Stimulated activated CD4-positive, alpha-beta T cell treated with anti-CD3 and anti-CD28 coated beads, Interleukin-2, amount 100 ng/mL, for 24 hours (primary cell): ENCODE results near the gene ABL1.

Experiments used
- DNase-seq, 2 donors: peaks; one replicate each; pipeline ENCODE4 v3.0.0-alpha.2; 2020

ABL1 gene

DNA sequence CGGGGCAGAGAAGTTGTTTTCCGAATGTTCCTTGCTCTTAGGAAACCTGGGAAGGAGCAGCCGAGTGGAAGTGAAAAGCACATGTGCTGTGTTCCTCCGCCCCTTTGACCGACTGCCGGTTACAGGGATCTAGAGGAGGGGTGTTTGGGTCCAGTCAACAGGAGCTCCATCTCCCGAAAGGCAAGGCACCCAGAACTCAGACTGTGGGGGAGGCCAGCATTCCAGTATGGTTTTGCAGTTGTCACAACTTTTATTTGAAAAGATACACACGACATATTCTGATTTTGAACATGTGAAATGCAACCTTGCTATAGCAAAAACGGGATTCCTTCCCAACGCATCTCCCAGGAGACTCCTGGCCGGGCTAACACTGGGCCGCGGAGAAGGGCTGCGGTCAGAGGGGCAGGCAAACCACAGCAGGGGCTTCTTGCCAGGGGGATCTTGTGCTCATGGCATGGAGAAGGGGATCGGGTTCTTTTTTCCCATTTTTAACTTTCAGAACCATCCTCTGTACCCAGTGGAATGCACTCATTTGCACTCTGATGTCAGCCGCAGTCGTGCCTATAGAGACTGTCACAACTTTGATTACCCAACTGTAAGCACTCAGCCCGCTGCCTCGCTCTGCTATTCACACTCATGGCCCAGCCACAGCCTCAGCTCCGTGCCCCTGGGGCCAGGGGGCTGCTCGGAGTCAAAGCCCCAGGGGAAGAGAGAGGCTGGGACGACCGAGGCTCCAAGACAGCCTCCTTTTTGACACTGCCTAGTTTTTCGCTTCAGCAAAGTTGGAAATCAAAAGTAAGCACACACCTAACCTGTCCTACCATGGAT is 57.6 kb downstream of the ABL1 start:
- DNase-seq: no peak

DNA sequence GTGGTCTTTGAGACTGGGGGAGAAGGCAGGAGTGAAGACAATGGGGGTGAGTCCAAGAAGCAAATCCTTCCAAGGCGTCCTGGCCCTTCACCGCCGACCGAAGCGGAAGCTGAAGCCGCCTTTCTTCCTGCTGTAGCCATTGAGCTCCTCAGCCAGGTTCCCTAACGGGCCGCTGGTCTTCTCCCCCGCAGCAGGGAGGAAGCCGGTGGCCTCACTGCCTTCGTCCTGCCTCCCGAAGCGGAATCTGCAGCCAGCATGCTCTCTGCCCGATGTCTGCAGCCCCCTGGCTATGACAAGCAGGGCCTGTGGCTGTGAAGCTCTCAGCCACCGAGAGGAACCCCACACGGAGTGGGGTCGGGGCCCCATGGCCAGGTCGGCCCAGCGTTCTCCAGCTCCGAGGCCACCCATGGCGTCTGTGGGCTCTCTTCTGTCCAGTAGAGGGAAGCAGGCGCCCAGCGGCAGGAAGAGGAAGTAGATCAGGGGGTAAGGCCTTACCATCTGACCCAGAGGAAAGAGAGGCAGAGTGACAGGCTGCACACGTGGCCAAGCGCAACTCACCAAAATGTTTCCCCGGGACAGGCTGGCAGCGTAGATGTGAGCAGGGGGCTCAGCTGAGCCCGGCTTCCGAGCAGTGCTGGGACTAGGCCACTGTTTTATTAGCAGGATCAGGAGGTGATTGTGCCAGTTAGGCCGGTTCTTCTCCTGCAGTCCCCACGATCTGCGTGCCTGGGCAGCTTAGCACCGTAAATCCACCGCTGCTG is 58.5 kb downstream of the ABL1 start:
- no peak for DNase-seq

DNA sequence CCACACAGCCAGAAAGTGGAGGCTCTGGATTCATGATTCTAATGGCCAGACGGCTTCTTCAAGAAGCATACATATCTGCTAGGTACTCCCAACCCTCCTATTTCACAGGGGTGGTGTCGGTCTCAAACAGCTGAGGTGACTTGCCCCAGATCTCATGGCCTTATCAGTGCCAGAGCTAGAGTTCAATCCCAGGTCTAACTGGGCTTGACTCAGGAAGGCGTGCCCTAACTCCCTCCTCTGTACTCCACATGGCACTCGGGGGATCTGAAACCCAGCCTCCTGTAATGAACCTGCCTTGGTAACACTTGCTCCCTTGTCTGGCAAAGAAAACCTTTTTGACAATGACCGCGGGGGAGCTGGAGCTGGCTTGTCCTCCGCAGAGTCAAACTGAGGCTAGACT is 59.5 kb downstream of the ABL1 start:
- DNase-seq: no peak

DNA sequence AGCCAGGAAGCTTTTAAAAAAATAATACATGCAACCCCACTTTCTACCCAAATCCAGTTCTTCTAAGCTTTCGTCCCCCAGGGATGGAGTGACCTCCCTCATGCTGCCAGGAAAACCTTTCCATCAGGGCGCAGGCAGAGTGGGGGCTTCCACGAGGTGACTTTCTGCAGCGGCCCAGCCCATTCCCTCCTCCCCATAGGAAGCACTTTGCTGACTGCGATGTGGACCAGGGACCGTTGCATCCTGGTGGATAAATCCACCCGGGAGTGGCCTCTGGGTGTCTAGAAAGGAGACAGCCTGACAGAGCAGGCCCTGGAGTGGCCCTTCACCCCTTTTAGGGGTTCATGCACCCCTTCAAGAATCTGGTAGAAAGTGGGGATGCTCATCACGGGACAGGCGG is 60.0 kb downstream of the ABL1 start:
- DNase-seq: no peak

DNA sequence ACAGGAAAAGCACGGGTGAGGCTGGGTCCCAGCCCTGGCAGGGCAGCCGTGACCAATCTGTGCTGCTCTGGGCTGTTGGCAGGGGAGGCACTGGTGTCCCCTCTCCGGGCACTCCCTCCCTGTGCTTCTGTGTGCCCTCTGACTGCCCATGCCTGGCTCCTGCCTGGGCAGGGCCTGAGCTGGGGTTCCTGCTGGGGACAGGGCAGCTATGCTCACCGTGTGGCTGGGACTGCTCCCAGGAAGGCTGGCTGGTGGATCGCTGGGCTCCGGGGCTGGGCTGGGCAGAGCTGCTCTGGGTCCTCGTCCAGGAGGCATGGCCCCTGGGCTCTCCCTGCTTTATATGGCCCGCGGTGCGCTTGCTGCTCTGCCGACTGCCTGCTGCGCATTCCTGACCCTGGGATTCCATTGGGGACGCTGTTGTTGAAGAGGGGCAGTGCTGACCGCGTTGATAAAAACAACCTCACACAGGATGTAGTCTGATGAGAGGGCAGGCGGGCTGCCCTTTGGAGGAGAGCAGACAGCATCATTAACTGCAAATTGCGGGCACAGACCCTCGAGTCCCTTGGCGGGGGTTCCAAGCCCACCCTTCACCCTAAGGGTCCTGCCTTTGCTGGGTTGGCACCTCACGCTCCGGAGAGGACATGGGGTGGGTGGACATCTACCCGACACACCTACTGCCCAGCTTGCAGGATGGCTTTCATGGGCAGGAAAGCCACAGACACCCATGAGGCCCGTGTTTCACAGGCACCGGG is 60.6 kb downstream of the ABL1 start:
- no peak for DNase-seq

DNA sequence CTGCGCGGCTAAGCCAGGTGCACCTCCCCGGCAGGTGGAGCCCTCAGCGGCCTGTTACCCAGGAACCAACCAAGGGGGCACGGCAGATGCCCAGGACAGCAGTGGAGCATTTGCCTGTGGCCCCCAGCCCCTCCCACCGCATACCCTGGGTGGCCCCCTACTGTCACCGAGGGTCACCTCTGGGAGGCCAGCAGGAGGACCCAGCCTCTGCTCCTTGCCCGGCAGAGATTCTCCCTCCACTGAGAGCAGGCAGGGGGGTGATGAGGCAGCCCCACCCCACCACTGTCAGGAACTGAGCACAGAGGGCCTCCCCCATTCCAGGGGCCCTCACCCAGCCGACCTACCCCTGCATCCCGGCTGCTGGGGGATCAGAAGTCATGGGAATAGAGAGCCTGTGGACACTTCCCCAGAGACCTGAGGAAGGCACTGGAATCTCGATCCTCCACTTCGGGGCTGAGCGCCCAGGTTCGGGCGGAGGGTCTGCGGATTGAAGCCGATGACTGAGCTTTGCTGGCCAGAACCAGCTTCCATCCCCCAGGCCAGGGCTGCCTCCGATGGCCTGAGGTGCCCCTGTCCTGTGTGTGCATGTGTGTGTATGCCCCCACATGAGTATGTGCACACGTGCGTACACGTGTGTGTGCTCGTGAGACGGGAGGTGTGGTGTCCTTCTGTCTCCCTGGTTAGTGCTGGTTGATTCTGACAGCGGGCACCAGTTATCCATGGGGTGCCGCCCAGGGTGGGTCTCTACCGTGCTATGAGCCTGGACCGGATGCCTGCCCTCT is 61.4 kb downstream of the ABL1 start, which contains the start of gene QRFP:
TSS of gene QRFP (minus strand) at position 580 of the 782 bp plus-strand sequence. CDS start 2,974 bp downstream, outside the sequence.
- no peak for DNase-seq

DNA sequence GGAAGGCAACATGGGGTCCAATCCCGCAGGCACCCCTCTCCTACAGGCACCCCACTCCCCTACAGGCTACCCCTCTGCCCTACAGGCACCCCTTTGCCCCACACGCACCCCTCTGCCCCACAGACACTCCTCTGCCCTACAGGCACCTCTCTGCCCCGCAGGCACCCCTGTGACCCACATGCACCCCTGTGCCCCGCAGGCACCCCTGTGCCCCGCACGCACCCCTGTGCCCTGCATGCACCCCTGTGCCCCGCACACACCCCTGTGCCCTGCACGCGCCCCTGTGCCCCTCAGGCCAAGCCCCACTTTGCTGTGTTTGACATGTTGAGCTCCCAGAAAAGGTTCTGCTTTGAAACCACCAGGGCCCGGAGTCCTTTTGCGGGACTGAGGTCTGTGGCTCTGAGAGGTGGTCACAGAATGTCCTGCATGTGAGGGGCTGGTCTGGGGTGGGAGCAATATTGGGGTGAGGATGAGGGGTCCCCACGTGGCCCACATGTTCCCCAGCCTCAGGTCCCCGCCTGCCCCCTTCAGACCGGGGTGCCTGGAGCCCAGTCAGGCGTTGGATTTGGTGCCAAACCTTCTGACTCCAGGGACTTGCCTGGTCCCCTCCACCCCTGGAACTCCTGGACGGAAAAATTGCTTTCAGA is 62.2 kb downstream of the ABL1 start:
- DNase-seq: no peak

DNA sequence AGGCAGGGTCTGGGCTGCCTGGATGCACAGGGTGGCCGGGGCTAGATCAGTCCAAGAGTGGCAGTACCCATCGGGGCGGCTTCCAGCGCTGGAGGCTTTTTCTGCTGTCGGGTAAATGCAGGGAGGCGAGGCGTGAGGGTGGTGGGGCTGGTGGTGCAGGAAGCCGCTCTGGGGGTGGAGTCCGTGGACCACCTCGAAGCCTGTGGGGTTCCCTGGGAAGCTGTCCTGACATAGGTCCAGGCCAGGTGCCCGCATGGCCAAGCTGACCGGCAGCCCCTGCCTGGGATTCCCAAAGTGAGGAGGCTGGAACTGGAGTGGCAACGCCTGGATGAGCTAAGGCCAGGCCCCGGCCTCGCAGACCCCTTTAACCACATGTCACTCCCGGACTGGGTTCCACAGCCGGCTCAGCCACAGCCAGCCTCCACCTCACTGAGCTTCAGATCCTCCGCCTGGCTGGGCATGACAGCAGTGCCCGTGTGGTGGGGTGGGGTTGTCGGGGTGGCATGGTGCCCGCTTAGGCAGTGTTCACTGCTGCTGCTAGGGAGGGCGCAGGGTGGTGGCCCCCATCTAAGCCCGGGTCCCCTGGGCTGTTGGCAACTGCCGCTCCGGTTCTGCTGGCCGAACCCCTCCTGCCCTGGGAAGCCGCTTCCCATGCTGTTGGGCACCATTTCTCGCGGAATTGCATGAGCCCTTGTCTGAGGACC is 62.9 kb downstream of the ABL1 start:
- DNase-seq: no peak

DNA sequence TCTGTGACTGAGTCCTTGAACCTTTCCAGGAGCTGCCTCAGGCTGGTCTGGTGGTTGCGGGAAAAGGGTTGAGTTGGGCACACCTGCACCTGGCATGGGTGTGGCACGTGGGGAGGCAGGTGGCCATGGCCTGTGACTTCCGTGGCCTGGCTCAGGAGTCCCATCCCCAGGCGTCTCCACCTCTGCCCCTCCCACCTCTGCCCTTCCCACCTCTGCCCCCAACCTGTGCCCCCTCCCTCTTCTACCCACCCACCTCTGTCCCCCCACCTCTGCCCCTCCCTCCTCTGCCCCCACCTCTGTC is 63.4 kb downstream of the ABL1 start:
- DNase-seq: no peak

DNA sequence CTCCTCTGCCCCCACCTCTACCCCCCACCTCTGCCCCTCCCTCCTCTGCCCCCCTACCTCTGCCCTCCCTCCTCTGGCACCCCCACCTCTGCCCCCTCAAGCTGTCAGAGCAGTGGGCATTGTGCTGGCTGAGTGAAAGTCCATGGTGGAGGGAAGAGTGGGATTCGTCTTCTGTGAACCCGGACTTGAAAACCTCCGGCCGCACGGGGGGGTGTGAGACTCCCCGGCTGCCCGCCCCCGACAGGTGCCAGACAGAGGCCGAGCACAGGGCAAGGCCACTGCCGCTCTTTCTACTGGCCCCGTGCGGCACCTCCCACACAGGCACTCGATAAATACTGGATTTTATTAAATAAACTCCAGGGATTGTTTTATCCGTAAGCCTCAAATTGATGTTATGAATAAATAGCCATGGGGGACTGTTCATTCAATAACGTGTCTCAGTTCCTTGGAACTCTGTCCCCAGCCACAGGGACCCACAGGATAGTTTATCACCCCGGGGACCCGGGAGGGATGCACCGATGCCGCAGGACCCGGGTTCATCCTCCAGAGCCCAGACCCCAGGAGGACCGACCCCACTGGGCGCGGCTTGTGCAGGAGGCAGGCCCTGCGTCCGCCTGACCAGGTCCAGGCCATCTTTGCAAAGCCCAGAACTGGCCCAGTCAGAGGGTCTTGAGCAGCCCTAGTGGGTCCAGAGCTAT is 64.1 kb downstream of the ABL1 start:
- DNase-seq: no peak

DNA sequence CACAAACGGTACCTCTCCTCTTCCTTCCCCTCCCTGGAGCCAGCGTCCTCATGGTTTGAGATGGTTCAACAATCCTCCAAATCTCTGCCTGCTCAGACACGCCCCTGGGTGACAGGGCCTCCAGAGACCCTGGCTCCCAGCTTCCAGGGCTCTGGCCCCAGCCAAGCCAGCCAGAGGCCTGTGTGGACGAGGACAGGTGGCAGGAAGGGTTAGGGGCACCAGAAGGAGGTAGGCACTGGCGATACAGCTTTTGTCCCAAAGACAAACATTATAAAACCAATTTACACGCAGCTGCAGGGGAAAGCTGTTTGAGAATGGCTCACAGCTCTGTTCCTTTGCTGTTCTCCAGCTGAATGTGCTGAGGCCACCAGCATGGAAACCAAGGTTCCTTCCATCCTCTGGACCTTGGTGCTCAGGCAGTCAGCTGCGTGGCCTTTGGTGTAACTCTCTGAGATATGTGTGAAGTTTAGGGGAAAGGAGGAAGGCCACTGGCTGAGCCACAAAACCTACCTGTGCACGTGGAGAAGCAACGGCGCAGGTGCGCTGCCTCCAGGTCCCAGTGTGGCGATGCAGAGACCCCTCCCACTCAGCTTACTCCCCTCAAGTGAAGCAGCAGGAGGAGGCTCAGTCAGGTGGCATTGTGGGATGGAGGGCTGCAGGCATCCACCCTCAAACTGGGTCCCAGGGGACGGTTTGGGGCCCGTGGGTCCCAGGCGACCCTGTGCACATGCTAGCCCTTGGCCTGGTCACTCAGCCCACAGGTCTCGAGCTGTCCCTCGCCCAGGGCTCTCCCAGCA is 65.8 kb downstream of the ABL1 start:
- no peak for DNase-seq

DNA sequence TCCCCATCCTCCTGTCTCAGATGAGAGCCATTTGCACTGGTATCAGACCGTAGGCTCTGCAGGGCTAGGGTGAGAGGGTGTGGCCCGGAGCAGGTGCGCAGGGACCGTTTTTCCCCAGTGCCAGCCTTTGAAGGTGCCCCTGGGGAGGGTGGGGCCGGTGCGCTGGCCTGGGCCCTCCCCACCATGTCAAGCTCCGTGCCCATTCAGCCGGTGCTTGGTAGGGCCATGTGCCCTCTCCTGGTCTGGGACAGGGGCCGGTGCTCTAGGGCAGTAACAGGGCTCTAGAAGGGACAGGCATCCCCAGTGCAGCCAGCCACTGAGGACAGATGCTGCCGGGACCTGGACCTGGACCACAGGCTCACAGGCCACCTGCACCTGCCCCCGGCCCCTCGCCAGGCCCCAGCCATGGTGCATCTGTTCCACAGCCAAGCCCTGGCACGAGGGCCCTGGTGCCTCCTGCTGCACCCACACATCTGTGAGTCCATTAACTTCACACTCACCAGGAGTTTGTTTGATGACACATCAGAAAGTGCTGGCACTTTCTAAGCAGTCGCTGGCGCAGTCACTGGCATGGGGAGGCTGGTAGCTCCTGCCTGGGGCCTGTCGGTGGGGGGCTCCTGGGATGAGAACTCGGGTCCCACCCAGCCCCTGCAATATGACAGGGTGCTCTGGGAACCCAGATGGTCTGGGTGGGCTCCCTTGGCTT is 66.6 kb downstream of the ABL1 start:
- no peak for DNase-seq

DNA sequence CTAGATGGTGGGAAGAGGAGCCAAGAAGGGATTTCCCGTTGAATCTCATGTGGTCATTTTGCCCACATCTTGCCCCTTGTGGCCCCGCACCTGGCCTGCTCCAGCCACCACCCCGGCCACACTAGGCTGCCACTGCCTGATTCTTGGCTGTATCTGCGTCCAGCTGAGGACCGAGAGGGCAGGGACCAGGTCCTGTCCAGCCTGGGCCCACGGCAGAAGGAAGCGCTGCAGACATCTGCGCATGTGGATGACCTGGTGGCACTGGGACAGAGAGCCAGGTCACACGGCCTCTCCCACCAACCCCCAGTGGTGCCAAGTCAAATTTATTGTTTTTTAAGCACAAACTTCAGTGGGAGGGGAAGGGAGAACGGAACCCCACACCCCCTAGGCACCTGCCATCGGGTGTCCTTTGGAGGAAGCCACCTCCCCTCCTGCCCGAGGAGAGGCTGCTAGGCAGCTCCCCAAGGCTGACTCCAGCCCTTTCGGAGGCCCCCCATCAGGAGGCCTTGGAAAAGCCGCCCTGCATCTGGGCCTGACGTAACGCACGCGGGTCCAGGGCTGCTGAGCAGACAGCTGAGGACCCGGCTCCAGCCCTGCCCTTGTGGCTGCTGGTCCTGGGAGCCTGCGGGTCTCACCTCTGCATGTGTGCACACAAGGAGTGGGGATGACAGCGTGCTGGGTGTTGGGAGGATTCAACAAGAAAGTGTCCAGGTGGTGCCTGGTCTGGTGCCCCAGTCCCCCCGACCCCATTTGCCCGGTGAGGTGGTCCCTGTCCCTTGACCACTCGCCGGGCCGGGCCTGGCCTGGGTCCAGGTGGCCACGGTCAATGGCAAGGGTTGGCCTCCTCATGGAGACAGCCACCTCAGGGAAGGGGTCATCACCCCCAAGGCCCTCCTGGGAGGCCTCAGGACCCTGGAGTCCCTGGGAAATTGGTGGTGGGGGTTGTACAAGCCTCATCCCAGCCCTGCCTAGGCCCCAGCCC is 67.4 kb downstream of the ABL1 start:
- DNase-seq: no peak

DNA sequence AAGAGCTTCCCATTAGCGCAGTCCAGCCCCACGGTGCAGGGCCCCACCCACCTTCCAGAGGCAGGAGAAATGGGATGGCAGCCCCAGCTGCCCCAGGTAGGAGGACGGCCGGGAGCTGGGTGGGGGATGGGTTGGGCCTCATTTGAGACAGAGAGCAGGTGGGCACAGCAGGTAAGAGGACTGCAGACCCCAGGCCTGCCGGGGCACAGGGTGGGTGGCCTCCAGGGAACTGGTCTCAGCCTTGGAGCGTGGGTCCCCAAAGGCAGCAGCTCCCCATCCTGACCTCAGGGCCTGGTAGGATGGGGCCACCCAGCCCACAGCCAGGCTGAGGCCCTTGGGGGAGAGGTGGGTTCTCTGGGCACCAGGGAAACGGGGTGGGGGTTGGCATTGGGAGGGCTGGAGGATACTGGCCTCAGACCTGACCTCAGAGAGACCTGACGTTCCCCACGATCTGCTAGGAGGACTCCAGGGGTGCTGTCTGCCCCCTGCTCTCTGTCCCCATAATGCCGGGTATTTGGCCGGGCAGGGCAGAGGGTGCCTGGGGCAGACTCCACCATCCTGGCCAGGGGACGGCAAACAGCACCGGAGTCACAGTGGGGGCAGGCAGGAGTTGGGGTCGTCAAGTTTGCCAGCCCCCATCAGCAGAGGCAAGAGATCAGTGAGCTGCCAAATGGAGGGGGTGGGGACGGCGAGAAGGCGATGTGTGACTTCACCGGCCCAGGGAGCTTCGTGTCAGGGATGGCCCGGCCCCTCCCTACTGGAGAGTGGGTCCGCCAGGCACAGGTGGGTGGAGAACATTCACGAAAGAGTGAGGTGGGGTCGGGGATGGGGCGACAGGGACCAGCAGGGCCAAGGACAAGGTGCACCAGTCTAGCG is 68.4 kb downstream of the ABL1 start:
- no peak for DNase-seq

DNA sequence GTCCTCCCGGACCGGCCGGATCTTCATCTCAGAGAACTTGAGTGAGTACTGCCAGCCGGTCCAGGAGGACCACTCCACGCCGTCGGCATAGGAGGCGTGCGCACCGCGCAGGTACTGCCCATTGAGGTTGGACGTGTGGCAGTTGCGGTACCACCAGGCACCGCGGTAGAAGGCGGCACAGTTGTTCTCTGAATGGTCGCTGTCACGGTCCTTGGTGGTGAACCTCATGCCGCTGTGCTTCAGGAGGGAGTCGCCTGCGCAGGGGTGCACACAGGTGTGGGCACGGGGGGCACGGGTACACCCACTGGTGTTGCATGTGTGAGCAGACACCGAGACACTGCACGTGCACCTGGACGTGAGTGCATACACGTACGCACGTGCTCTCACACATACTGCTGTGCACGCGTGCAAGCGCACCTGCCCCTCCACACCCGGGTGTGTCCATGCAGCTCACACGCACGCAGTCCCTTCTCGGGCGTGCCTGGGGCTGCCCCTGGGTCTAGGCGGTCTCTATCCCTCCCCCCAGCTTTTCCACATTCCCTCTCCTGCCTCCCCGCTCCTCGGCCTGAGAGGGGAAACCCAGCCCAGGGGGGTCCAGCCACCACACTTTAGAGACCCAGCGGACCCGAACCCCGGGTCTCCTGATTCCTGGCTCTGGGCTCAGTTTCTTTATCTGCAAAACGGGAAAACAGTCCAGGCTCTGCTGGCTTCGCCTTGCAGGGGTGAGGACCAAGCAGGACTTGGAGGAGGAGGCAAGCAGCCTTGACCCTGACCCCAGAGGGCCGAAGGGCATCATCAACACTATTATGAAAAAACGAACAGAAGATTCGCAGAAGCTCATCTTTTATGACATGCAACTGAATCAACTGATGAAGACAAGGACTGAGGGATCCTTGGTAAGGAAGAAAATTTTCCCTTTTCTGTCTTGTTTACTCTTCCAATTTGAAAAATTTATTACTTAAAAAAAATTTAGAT is 69.3 kb downstream of the ABL1 start:
- no peak for DNase-seq
